Measurements from ENCODE around the gene PLEKHN1. TPM values are rescaled to one million over a fixed set of nuclear protein-coding genes. Genes with fewer than 3 reads are reported as not detected.

Gene PLEKHN1
- total and polyA plus RNA-seq, 2 of the 4 experiments (the other 2 are of a cell fraction): 0.54 to 2.1 TPM

GRCh38 chr1:966704-967300, 520 bp downstream of the PLEKHN1 start (continued):
- TF ChIP-seq NFE2L2 (IDR thresholded peaks at IDR 0.05; ENCODE audit: low read depth, low read length): no peak

GRCh38 chr1:967466-968343, 1.4 kb downstream of the PLEKHN1 start:
- H3K23ac ChIP-seq (ENCODE audit: low read depth, low read length): no peak overlapping the region
- H3K27me3 ChIP-seq (ENCODE audit: control insufficient read depth, insufficient read depth, low read length): peaks cover 5% of the 10 kb centered on the region; the same call in 1 of the 2 replicates
- peak overlapping the region in 1 of 2 experiments; percentile 59; a peak in 2 of 4 replicates for H4K8ac ChIP-seq (ENCODE audit: low read depth in 2 of 2, low read length in 2 of 2)
- no peak overlapping the region for H3K56ac ChIP-seq (ENCODE audit: extremely low read depth, insufficient read depth, low read length)
- in situ Hi-C loops (cut with MboI; ENCODE audit: low sequenced_read_pairs) (no loop called here), intact Hi-C loops (cut with micrococcal nuclease) (no loop called here), dilution Hi-C loops (cut with HindIII; ENCODE audit: low sequenced_read_pairs, unreplicated experiment) (no loop called here)
- H3K9me1 ChIP-seq (ENCODE audit: insufficient read depth, low read length): peaks cover 6% of the 10 kb centered on the region
- ChIA-PET POLR2A (ENCODE audit: unreplicated experiment) (no interaction called here), CTCF (no interaction called here)
- no peaks in the 10 kb centered on the region; the same call in 1 of the 2 replicates for H4K20me1 ChIP-seq (ENCODE audit: insufficient read depth, low read length)
- no peak overlapping the region for H3K14ac ChIP-seq (replicated peaks; ENCODE audit: low read depth, low read length)
- peak overlapping the region; percentile 81 for H2AK9ac ChIP-seq (replicated peaks; ENCODE audit: low read depth, low read length, poor library complexity)
- peaks cover 6% of the 10 kb centered on the region; the same call in 1 of the 2 replicates for H3K4me1 ChIP-seq (ENCODE audit: control insufficient read depth, insufficient read depth, low read length)
- WGBS, 2 experiments (ENCODE audit: extremely low coverage in 2 of 2, insufficient read length in 1 of 2): 84% methylated on average over 8 of the region's 23 CpGs; no CpG with 5 or more reads in 1 of the 2 experiments
- ATAC-seq (ENCODE audit: low read depth) (no peak), DNase-seq (no peak)
- peak overlapping the region; percentile 91 for H2AFZ ChIP-seq (replicated peaks; ENCODE audit: low read length, poor library complexity)
- no peak overlapping the region for H3K27ac ChIP-seq (ENCODE audit: insufficient read depth, low read length)
- no peak overlapping the region; the same call in 1 of the 2 replicates for H4K91ac ChIP-seq (ENCODE audit: insufficient read depth, low read depth, low read length)
- no peak overlapping the region for H3K4me2 ChIP-seq (ENCODE audit: low read depth, low read length)
- TF ChIP-seq CTCF (conservative IDR thresholded peaks at IDR 0.05; ENCODE audit: low read depth, low read length): no peak
- no peak overlapping the region for H2BK20ac ChIP-seq (ENCODE audit: low read depth, low read length)
- peak overlapping the region; percentile 72; the same call in 1 of the 2 replicates for H2AK5ac ChIP-seq (ENCODE audit: low read depth, low read length)
- H2BK15ac ChIP-seq (ENCODE audit: low read depth, low read length): no peak overlapping the region
- H2BK120ac ChIP-seq (ENCODE audit: low read depth, low read length): no peak overlapping the region
- BruUV-seq (replicated peaks): no TSS peak
- H3K4me3 ChIP-seq (ENCODE audit: insufficient read depth, low read depth, low read length): no peak overlapping the region
- no peak overlapping the region; the same call in 1 of the 2 replicates for H3K4ac ChIP-seq (ENCODE audit: low read depth, low read length)
- no peak overlapping the region for H3K9ac ChIP-seq (ENCODE audit: low read depth, low read length)
- H3K9me3 ChIP-seq (ENCODE audit: control insufficient read depth, insufficient read depth, low read length): no peaks in the 10 kb centered on the region
- H3K18ac ChIP-seq (ENCODE audit: low read depth, low read length): no peak overlapping the region
- peaks cover 0 to 10% of the 10 kb centered on the region in 2 experiments; a peak in 1 of 4 replicates for H3K79me1 ChIP-seq (ENCODE audit: low read depth in 1 of 2, low read length in 2 of 2)
- peaks cover 11% of the 10 kb centered on the region for H3K36me3 ChIP-seq (ENCODE audit: control insufficient read depth, insufficient read depth, low read length)
- H2BK5ac ChIP-seq (ENCODE audit: low read depth, low read length, poor library complexity, severe bottlenecking): no peak overlapping the region
- H4K5ac ChIP-seq (ENCODE audit: low read depth, low read length): no peak overlapping the region
